Natural killer cell (primary cell): ENCODE results near the gene KMT2A. TPM values are rescaled to one million over a fixed set of nuclear protein-coding genes. Genes with fewer than 3 reads are reported as not detected.
"Not testable (repeated sequence)": the region's sequence is repeated elsewhere in the genome, so short reads cannot be mapped to it uniquely, and the experiment has no call there.

ENCODE experiments used
- ATAC-seq, 3 donors: fragments of 150-1000 bp in 2 of 3; fragments of 200-7000 bp in 1 of 3; cut with Tn5 transposase; 1 replicate in 1 of 3; 2 replicates in 2 of 3; pipeline ENCODE4 v1.10.0; 2021; ENCODE audit warnings: mild to moderate bottlenecking in 2 of 3, moderate library complexity in 2 of 3
- DNase-seq, 2 donors: peaks; one replicate each; pipeline versions ENCODE4 v3.0.0 to v3.0.0-alpha.2; 2013 to 2021; ENCODE audit warnings: mixed read lengths in 1 of 2
- H3K27ac ChIP-seq: one replicate; pipeline ENCODE4 v1.5.1; 2013; ENCODE audit warnings: mild to moderate bottlenecking, low read length
- H3K27me3 ChIP-seq: one replicate; pipeline ENCODE4 v1.6.1; 2013; ENCODE audit warnings: low read length; ENCODE audit not compliant: control insufficient read depth, insufficient read depth
- H3K36me3 ChIP-seq: one replicate; pipeline ENCODE4 v1.6.1; 2013; ENCODE audit warnings: low read length; ENCODE audit not compliant: control insufficient read depth, insufficient read depth
- H3K4me1 ChIP-seq: one replicate; pipeline ENCODE4 v1.6.1; 2013; ENCODE audit warnings: low read length; ENCODE audit not compliant: control insufficient read depth, insufficient read depth
- H3K4me3 ChIP-seq: one replicate; pipeline ENCODE4 v1.5.1; 2013; ENCODE audit warnings: low read length
- H3K9me3 ChIP-seq: one replicate; pipeline ENCODE4 v1.6.1; 2013; ENCODE audit warnings: low read length; ENCODE audit not compliant: control insufficient read depth, insufficient read depth
- H3K27ac Mint-ChIP-seq, 2 donors: one replicate each; pipeline ENCODE4 v1.8.0; 2022; ENCODE audit warnings: mild to moderate bottlenecking in 2 of 2, mixed read lengths in 2 of 2, moderate library complexity in 1 of 2
- H3K27me3 Mint-ChIP-seq, 2 donors: one replicate each; pipeline ENCODE4 v1.8.0; 2022; ENCODE audit warnings: low read depth in 2 of 2, mixed read lengths in 2 of 2
- H3K36me3 Mint-ChIP-seq: one replicate; pipeline ENCODE4 v1.8.0; 2022; ENCODE audit warnings: mixed read lengths
- H3K4me1 Mint-ChIP-seq, 2 donors: one replicate each; pipeline ENCODE4 v1.8.0; 2022; ENCODE audit warnings: mixed read lengths in 2 of 2
- H3K4me3 Mint-ChIP-seq: one replicate; pipeline ENCODE4 v1.8.0; 2022; ENCODE audit warnings: mild to moderate bottlenecking, moderate library complexity, mixed read lengths
- H3K9me3 Mint-ChIP-seq, 2 donors: one replicate each; pipeline ENCODE4 v1.8.0; 2022; ENCODE audit warnings: mixed read lengths in 2 of 2
- WGBS: methylation state at CpG from one replicate; pipeline ENCODE4 v1.1.7; 2013; ENCODE audit warnings: missing lambda C conversion rate; ENCODE audit not compliant: insufficient coverage; 5-methylcytosine and 5-hydroxymethylcytosine counted together
- intact Hi-C: fragments of 100-400 bp; cut with micrococcal nuclease; formaldehyde crosslinking; loops from one replicate; pipeline ENCODE4 v1.14.2; 2022
- total RNA-seq, 4 donors: library from RNA; stranded (reverse); fragments of 120-200 nt in 1 of 4; gene quantifications; one replicate each; pipeline versions ENCODE4 v1.2.3 to v1.2.4, GENCODE V29; 2013 to 2022
- TF ChIP-seq, protein P1 (sequence below): fragments of 200-600 bp; IDR thresholded peaks from one replicate; pipeline ENCODE4 v1.8.0; 2022; ENCODE audit warnings: antibody characterized with exemption

Gene KMT2A
- total RNA-seq, 3 donors from 2014 or later (not counting 1 experiment from before 2014, with no cell fraction given), result 146 to 176 (median 157) TPM

DNA sequence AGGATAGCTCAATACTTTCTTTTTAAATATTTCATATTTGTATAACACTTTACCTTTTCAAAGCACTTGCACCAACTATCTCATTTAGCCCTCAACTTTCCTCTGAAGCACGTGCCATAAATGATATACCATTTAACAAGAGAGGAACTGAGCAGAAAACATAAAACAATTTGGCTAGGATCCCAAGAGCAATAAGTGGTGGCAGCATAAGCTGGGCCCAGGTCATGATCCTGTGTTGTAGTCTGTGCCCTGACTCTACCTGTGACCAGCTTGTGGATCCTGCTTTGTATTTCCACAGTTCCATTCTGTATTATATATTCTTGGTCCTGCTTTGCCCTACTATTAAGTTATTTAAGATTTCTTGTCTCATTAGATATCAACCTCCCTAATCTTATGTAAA is 23.4 kb upstream of the KMT2A start:
- WGBS, result 94% methylated on average over 1 of the region's 1 CpG
- ATAC-seq, result no peak
- H3K36me3 ChIP-seq, result peaks cover 18% of the 10 kb centered on the region
- H3K27ac ChIP-seq, result no peak overlapping the region
- H3K4me1 Mint-ChIP-seq, result peaks cover 10% of the 10 kb centered on the region in 2 donors
- H3K27me3 ChIP-seq, result no peaks in the 10 kb centered on the region
- no peaks in the 10 kb centered on the region for H3K9me3 ChIP-seq
- H3K27ac Mint-ChIP-seq, result no peak overlapping the region
- no peak for DNase-seq
- no peaks in the 10 kb centered on the region for H3K9me3 Mint-ChIP-seq
- H3K4me3 Mint-ChIP-seq, result no peak overlapping the region
- no peak overlapping the region for H3K4me3 ChIP-seq
- H3K27me3 Mint-ChIP-seq, result no peaks in the 10 kb centered on the region
- no peaks in the 10 kb centered on the region for H3K4me1 ChIP-seq
- TF ChIP-seq, protein P1, sequence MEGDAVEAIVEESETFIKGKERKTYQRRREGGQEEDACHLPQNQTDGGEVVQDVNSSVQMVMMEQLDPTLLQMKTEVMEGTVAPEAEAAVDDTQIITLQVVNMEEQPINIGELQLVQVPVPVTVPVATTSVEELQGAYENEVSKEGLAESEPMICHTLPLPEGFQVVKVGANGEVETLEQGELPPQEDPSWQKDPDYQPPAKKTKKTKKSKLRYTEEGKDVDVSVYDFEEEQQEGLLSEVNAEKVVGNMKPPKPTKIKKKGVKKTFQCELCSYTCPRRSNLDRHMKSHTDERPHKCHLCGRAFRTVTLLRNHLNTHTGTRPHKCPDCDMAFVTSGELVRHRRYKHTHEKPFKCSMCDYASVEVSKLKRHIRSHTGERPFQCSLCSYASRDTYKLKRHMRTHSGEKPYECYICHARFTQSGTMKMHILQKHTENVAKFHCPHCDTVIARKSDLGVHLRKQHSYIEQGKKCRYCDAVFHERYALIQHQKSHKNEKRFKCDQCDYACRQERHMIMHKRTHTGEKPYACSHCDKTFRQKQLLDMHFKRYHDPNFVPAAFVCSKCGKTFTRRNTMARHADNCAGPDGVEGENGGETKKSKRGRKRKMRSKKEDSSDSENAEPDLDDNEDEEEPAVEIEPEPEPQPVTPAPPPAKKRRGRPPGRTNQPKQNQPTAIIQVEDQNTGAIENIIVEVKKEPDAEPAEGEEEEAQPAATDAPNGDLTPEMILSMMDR, result no peak
- intact Hi-C loops, result no loop called here
- no peaks in the 10 kb centered on the region for H3K36me3 Mint-ChIP-seq

DNA sequence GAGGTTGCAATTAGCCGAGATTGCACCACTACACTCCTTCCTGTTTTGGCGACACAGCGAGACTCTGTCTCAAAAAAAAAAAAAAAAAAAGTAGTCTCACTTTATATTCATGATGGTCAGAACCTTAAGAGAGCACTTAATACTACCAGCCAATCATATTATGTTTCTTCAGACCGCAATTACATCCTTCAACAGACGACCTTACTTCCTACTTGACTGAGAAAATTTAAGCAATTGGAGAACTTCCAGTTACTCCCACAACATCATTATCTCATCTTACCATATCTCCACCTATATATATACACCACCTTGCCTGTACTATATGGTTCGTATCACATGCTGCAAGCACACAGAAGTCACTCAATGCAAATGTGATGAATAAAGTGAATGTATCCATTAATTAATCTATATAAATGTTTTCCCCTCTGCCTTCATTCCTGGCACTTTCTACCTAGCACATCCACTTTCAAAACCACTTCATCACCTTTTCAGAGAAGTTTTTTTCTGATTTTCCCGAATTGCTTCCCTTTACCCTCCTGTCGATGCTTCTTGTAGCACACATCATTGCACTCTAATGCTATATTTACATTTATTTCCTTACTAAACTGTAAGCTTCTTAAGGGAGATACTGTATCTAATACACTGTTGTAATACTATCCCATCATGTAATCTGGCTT is 21.1 kb upstream of the KMT2A start:
- H3K36me3 Mint-ChIP-seq, result no peaks in the 10 kb centered on the region
- ATAC-seq (no peak), DNase-seq (no peak)
- no peak overlapping the region for H3K27ac Mint-ChIP-seq
- Histone ChIP-seq H3K9me3 (no peaks in the 10 kb centered on the region), H3K27ac (no peak overlapping the region), H3K4me3 (no peak overlapping the region), H3K4me1 (no peaks in the 10 kb centered on the region), H3K27me3 (no peaks in the 10 kb centered on the region), H3K36me3 (no peaks in the 10 kb centered on the region)
- intact Hi-C loops, result no loop called here
- no peaks in the 10 kb centered on the region for H3K27me3 Mint-ChIP-seq
- peaks cover 5 to 10% of the 10 kb centered on the region in 2 donors for H3K4me1 Mint-ChIP-seq
- no peaks in the 10 kb centered on the region for H3K9me3 Mint-ChIP-seq
- H3K4me3 Mint-ChIP-seq, result no peak overlapping the region
- WGBS, result 46% methylated on average over 7 of the region's 8 CpGs
- TF ChIP-seq, protein P1, result no peak

DNA sequence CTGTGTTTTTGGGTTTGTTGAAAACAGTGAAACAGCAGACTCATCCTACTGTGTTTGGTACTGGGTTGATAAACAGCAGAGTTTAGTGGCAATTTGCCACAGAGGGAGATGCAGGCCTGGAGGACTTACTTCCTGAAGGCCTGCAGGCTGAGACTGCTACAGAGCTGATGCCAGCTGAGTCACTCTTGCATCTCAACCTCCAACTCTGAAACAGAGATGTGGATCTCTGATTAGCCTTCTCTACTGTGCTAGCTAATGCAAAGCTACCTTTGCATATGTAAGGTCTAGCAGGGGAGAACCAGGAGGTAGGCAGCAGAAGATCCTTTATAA is 20.6 kb upstream of the KMT2A start:
- no peaks in the 10 kb centered on the region for H3K27me3 Mint-ChIP-seq
- no peak overlapping the region for H3K4me3 Mint-ChIP-seq
- no peaks in the 10 kb centered on the region for H3K36me3 Mint-ChIP-seq
- H3K27ac Mint-ChIP-seq, result no peak overlapping the region
- peaks cover 0 to 6% of the 10 kb centered on the region in 2 donors for H3K4me1 Mint-ChIP-seq
- Histone ChIP-seq H3K4me3 (no peak overlapping the region), H3K27me3 (no peaks in the 10 kb centered on the region), H3K36me3 (no peaks in the 10 kb centered on the region), H3K27ac (no peak overlapping the region), H3K9me3 (no peaks in the 10 kb centered on the region), H3K4me1 (no peaks in the 10 kb centered on the region)
- peak in 2 of 3 donors; percentile 29 to 86 for ATAC-seq
- DNase-seq, result peak in 1 of 2 donors; percentile 18
- H3K9me3 Mint-ChIP-seq, result no peaks in the 10 kb centered on the region
- TF ChIP-seq, protein P1, result no peak
- intact Hi-C loops, result no loop called here

DNA sequence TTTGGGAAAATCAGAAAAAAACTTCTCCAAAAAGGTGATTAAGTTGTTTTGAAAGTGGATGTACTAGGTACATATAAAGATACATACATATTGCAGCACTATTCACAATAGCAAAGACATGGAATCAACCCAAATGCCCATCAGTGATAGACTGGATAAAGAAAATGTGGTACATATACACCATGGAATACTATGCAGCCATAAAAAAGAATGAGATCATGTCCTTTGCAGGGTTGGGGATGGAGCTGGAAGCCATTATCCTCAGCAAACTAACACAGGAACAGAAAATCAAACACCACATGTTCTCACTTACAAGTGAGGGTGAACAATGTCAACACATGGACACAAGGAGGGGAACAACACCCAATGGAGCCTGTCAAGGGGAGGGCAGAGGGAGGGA is 19.4 kb upstream of the KMT2A start:
- H3K27me3 Mint-ChIP-seq, intact Hi-C loops, DNase-seq, H3K9me3 Mint-ChIP-seq, H3K36me3 ChIP-seq, ATAC-seq, H3K27ac Mint-ChIP-seq, H3K4me3 Mint-ChIP-seq, H3K27me3 ChIP-seq, H3K27ac ChIP-seq, H3K36me3 Mint-ChIP-seq, H3K4me1 ChIP-seq, H3K4me1 Mint-ChIP-seq, H3K9me3 ChIP-seq, H3K4me3 ChIP-seq: not testable (repeated sequence)
